ENCODE measurements around the gene MAGI3. TPM values are rescaled to one million over a fixed set of nuclear protein-coding genes. Genes with fewer than 3 reads are reported as not detected.

MAGI3 gene
- total RNA-seq, 1 donor = 7.2 TPM

GRCh38 chr1:113647164-113647563 is 256.8 kb downstream of the MAGI3 start:
- DNase-seq (ENCODE audit: insufficient read length, low spot score, missing footprints) = peak; percentile 66
- TF ChIP-seq, protein P1, sequence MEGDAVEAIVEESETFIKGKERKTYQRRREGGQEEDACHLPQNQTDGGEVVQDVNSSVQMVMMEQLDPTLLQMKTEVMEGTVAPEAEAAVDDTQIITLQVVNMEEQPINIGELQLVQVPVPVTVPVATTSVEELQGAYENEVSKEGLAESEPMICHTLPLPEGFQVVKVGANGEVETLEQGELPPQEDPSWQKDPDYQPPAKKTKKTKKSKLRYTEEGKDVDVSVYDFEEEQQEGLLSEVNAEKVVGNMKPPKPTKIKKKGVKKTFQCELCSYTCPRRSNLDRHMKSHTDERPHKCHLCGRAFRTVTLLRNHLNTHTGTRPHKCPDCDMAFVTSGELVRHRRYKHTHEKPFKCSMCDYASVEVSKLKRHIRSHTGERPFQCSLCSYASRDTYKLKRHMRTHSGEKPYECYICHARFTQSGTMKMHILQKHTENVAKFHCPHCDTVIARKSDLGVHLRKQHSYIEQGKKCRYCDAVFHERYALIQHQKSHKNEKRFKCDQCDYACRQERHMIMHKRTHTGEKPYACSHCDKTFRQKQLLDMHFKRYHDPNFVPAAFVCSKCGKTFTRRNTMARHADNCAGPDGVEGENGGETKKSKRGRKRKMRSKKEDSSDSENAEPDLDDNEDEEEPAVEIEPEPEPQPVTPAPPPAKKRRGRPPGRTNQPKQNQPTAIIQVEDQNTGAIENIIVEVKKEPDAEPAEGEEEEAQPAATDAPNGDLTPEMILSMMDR (IDR thresholded peaks at IDR 0.05; ENCODE audit: extremely low read depth, low read depth, low read length) = no peak
- no peak overlapping the region for H3K4me3 ChIP-seq (ENCODE audit: insufficient read depth, low read length)
- H2AFZ ChIP-seq (ENCODE audit: low read length) = no peak overlapping the region
- peaks cover 7% of the 10 kb centered on the region for H3K4me1 ChIP-seq (ENCODE audit: insufficient read depth, low read length)
- H3K4me2 ChIP-seq (ENCODE audit: insufficient read depth, low read length) = no peak overlapping the region
- no peaks in the 10 kb centered on the region for H3K36me3 ChIP-seq (ENCODE audit: insufficient read depth, low read length)
- no peaks in the 10 kb centered on the region for H3K27me3 ChIP-seq (ENCODE audit: insufficient read depth, low read length)
- no peak overlapping the region for H3K27ac ChIP-seq (ENCODE audit: low read depth, low read length)
- no peaks in the 10 kb centered on the region for H3K9me3 ChIP-seq (ENCODE audit: low read depth, low read length)
- no peaks in the 10 kb centered on the region for H3K79me2 ChIP-seq (ENCODE audit: insufficient read depth, low read length)
- no peaks in the 10 kb centered on the region for H4K20me1 ChIP-seq (ENCODE audit: insufficient read depth, low read length)

GRCh38 chr1:113648478-113648877 is 258.2 kb downstream of the MAGI3 start:
- H3K4me2 ChIP-seq (ENCODE audit: insufficient read depth, low read length) = no peak overlapping the region
- H3K9me3 ChIP-seq (ENCODE audit: low read depth, low read length) = no peaks in the 10 kb centered on the region
- H3K27ac ChIP-seq (ENCODE audit: low read depth, low read length) = no peak overlapping the region
- H3K79me2 ChIP-seq (ENCODE audit: insufficient read depth, low read length) = no peaks in the 10 kb centered on the region
- no peak for DNase-seq (ENCODE audit: insufficient read length, low spot score, missing footprints)
- TF ChIP-seq, protein P1 (IDR thresholded peaks at IDR 0.05; ENCODE audit: extremely low read depth, low read depth, low read length) = no peak
- H3K36me3 ChIP-seq (ENCODE audit: insufficient read depth, low read length) = no peaks in the 10 kb centered on the region
- no peak overlapping the region for H2AFZ ChIP-seq (ENCODE audit: low read length)
- H3K4me3 ChIP-seq (ENCODE audit: insufficient read depth, low read length) = no peak overlapping the region
- peaks cover 7% of the 10 kb centered on the region for H3K4me1 ChIP-seq (ENCODE audit: insufficient read depth, low read length)
- no peaks in the 10 kb centered on the region for H3K27me3 ChIP-seq (ENCODE audit: insufficient read depth, low read length)
- no peaks in the 10 kb centered on the region for H4K20me1 ChIP-seq (ENCODE audit: insufficient read depth, low read length)

DNA sequence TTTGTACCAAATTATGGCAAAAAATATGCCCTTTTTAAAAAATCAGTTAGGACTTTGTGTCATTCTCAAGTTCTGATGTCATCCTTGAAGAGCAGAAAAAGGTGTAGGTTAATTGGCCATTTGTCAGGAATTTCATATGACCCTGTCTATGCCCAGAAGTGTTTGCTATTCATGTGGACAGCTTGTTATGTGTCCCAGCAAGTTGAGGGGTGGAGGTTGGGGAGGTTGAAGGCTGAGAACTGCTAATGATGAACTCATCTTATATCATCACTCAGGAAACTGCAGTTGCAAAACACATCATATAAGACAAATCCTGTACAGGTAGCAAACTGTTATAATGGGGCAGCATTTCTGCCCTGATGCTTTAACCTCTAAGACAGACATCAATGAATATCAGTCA is 262.5 kb downstream of the MAGI3 start:
- TF ChIP-seq, protein P1 (IDR thresholded peaks at IDR 0.05; ENCODE audit: extremely low read depth, low read depth, low read length) = no peak
- Histone ChIP-seq H3K27me3 (ENCODE audit: insufficient read depth, low read length) (no peaks in the 10 kb centered on the region), H3K4me2 (ENCODE audit: insufficient read depth, low read length) (no peak overlapping the region), H3K36me3 (ENCODE audit: insufficient read depth, low read length) (no peaks in the 10 kb centered on the region), H2AFZ (ENCODE audit: low read length) (no peak overlapping the region), H3K4me3 (ENCODE audit: insufficient read depth, low read length) (no peak overlapping the region), H3K27ac (ENCODE audit: low read depth, low read length) (no peak overlapping the region), H4K20me1 (ENCODE audit: insufficient read depth, low read length) (no peaks in the 10 kb centered on the region), H3K4me1 (ENCODE audit: insufficient read depth, low read length) (no peaks in the 10 kb centered on the region), H3K79me2 (ENCODE audit: insufficient read depth, low read length) (no peaks in the 10 kb centered on the region), H3K9me3 (ENCODE audit: low read depth, low read length) (no peaks in the 10 kb centered on the region)
- no peak for DNase-seq (ENCODE audit: insufficient read length, low spot score, missing footprints)

DNA sequence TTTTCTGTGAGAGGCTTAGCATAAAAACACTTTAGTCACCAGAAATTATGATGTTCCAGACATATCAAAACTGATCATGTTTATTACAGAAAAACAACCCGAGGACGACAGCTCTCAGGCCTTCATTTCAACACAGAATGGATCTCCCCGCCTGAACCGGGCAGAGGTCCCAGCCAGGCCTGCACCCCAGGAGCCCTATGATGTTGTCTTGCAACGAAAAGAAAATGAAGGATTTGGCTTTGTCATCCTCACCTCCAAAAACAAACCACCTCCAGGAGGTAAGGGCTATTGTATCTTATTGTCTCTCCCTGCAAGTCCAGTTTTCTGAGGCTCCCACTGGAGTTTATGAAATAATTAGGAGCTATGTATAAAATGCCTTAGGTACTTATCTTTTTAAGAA is 263.4 kb downstream of the MAGI3 start:
- H4K20me1 ChIP-seq (ENCODE audit: insufficient read depth, low read length) = no peaks in the 10 kb centered on the region
- TF ChIP-seq, protein P1 (IDR thresholded peaks at IDR 0.05; ENCODE audit: extremely low read depth, low read depth, low read length) = no peak
- H3K4me3 ChIP-seq (ENCODE audit: insufficient read depth, low read length) = no peak overlapping the region
- no peaks in the 10 kb centered on the region for H3K27me3 ChIP-seq (ENCODE audit: insufficient read depth, low read length)
- H3K4me2 ChIP-seq (ENCODE audit: insufficient read depth, low read length) = no peak overlapping the region
- no peaks in the 10 kb centered on the region for H3K9me3 ChIP-seq (ENCODE audit: low read depth, low read length)
- H3K79me2 ChIP-seq (ENCODE audit: insufficient read depth, low read length) = no peaks in the 10 kb centered on the region
- no peak overlapping the region for H2AFZ ChIP-seq (ENCODE audit: low read length)
- no peak for DNase-seq (ENCODE audit: insufficient read length, low spot score, missing footprints)
- no peaks in the 10 kb centered on the region for H3K4me1 ChIP-seq (ENCODE audit: insufficient read depth, low read length)
- no peak overlapping the region for H3K27ac ChIP-seq (ENCODE audit: low read depth, low read length)
- no peaks in the 10 kb centered on the region for H3K36me3 ChIP-seq (ENCODE audit: insufficient read depth, low read length)

Measured in osteoblast (primary cell).